Activated B cell treated with CpG ODN at 0.5 μM for 24 hours (primary cell): ENCODE data around the gene DDOST. TPM values are rescaled to one million over a fixed set of nuclear protein-coding genes. Genes with fewer than 3 reads are reported as not detected.
"Not testable (repeated sequence)": the region's sequence is repeated elsewhere in the genome, so short reads cannot be mapped to it uniquely, and the experiment has no call there.

Source experiments
- ATAC-seq: fragments of 200-7000 bp; cut with Tn5 transposase; one replicate; pipeline ENCODE4 v1.10.0; 2021; ENCODE audit warnings: low read depth, mild to moderate bottlenecking, moderate library complexity
- CTCF ChIA-PET: fragments of 350-600 bp; sonication (Branson Sonifier 250); formaldehyde crosslinking; loops from one replicate; lab custom pipeline; 2021; ENCODE audit warnings: antibody characterized with exemption; lab: Charles Lee
- POLR2A ChIA-PET: fragments of 350-600 bp; sonication (Branson Sonifier 250); formaldehyde crosslinking; loops from one replicate; lab custom pipeline; 2021; ENCODE audit warnings: antibody characterized with exemption; lab: Charles Lee
- DNase-seq: peaks from one replicate; pipeline ENCODE4 v3.0.0; 2022
- H3K27ac Mint-ChIP-seq: one replicate; pipeline ENCODE4 v1.8.0; 2020; ENCODE audit warnings: mixed read lengths
- H3K27me3 Mint-ChIP-seq: one replicate; pipeline ENCODE4 v1.8.0; 2021; ENCODE audit warnings: mixed read lengths
- H3K36me3 Mint-ChIP-seq: one replicate; pipeline ENCODE4 v1.8.0; 2021; ENCODE audit warnings: low read depth, mixed read lengths
- H3K4me1 Mint-ChIP-seq: one replicate; pipeline ENCODE4 v1.8.0; 2021; ENCODE audit warnings: mixed read lengths
- H3K4me3 Mint-ChIP-seq: one replicate; pipeline ENCODE4 v1.8.0; 2020; ENCODE audit warnings: mild to moderate bottlenecking, mixed read lengths
- H3K9me3 Mint-ChIP-seq: one replicate; pipeline ENCODE4 v1.8.0; 2020; ENCODE audit warnings: mixed read lengths
- CTCF ChIP-seq: fragments of 200-600 bp; IDR thresholded peaks from one replicate; pipeline ENCODE4 v1.8.0; 2022; ENCODE audit warnings: antibody characterized with exemption, mild to moderate bottlenecking
- intact Hi-C: fragments of 100-400 bp; cut with micrococcal nuclease; formaldehyde crosslinking; loops from one replicate; pipeline ENCODE4 v1.15.1; 2024
- total RNA-seq: library from RNA; stranded (reverse); gene quantifications from 2 replicates; pipeline ENCODE4 v1.2.3, GENCODE V29; 2022

DDOST gene
- total RNA-seq, 1 donor from 2014 or later, result 132 TPM

DNA sequence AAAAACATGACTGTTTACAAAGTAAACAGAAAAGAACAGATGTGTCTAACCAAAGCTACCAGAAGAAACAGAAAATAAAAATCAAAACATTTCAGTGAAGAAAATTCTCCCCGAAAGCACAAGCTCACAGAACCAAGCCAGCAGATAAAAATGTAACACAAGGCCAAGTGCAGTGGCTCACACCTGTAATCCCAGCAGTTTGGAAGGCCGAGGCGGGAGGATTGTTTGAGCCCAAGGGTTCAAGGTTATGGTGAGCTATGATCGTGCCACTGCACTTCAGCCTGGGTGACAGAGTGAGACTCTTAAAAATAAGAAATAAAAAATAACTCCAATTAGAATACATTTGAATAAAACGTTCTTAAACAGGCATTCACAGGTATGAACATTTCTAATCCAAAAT is 19.1 kb upstream of the DDOST start:
- peaks cover 4% of the 10 kb centered on the region for H3K9me3 Mint-ChIP-seq
- no peak for TF ChIP-seq CTCF
- intact Hi-C loops, result no loop called here
- no peak for ATAC-seq
- H3K4me1 Mint-ChIP-seq, result peaks cover 15% of the 10 kb centered on the region
- peaks cover 8% of the 10 kb centered on the region for H3K27me3 Mint-ChIP-seq
- POLR2A ChIA-PET, result no interaction called here
- no peak overlapping the region for H3K27ac Mint-ChIP-seq
- peaks cover 3% of the 10 kb centered on the region for H3K36me3 Mint-ChIP-seq
- CTCF ChIA-PET, result no interaction called here
- DNase-seq, result no peak
- H3K4me3 Mint-ChIP-seq, result no peak overlapping the region

GRCh38 chr1:20678599-20678998 is 17.4 kb upstream of the DDOST start:
- ChIA-PET POLR2A (no interaction called here), CTCF (no interaction called here)
- peaks cover 4% of the 10 kb centered on the region for H3K9me3 Mint-ChIP-seq
- H3K27ac Mint-ChIP-seq, result peak overlapping the region; percentile 46
- TF ChIP-seq CTCF, result no peak
- peak; percentile 21 for ATAC-seq
- peaks cover 3% of the 10 kb centered on the region for H3K36me3 Mint-ChIP-seq
- peak overlapping the region; percentile 57 for H3K4me3 Mint-ChIP-seq
- peaks cover under 1% of the 10 kb centered on the region for H3K27me3 Mint-ChIP-seq
- peaks cover 15% of the 10 kb centered on the region for H3K4me1 Mint-ChIP-seq
- no peak for DNase-seq
- intact Hi-C loops, result no loop called here

DNA sequence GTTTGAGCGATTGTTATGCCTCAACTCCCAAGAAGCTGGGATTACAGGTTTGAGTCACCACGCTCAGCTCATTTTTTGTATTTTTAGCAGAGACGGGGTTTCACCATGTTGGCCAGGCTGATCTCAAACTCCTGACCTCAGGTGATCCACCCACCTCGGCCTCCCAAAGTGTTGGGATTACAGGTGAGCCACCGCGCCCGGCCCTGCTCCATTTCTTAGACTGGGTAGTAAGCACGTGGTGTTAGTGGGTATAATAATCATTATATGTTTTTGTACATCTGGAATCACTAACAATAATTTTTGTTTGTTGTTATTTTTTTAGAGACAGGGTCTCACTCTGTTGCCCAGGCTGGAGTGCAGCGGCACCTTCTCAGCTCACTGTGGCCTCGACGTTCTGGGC is 12.5 kb upstream of the DDOST start:
- DNase-seq, H3K27me3 Mint-ChIP-seq, intact Hi-C loops, CTCF ChIA-PET, H3K4me3 Mint-ChIP-seq, H3K9me3 Mint-ChIP-seq, H3K36me3 Mint-ChIP-seq, H3K4me1 Mint-ChIP-seq, ATAC-seq, POLR2A ChIA-PET, H3K27ac Mint-ChIP-seq: not testable (repeated sequence)

DNA sequence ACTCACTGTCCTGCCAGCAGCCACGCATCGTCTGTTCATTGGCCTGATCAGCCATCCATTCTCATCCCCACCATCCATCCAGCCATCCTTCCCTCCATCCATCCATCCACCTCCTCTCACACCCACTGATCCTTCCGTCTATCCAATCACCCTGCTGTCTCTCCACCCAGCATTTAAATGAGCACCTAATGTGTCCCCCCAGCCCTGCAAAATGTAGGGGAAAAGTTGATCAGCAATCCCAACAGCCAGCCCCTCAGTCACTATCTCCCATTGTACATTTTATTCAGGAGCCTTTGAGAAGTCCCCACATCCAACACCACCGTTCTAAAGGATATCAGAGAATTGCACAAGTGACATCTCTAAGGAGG is 11.1 kb upstream of the DDOST start:
- H3K9me3 Mint-ChIP-seq, result no peaks in the 10 kb centered on the region
- peaks cover 3% of the 10 kb centered on the region for H3K27me3 Mint-ChIP-seq
- ChIA-PET POLR2A (no interaction called here), CTCF (no interaction called here)
- H3K4me3 Mint-ChIP-seq, result no peak overlapping the region
- no peak for DNase-seq
- TF ChIP-seq CTCF, result no peak
- H3K27ac Mint-ChIP-seq, result no peak overlapping the region
- intact Hi-C loops, result no loop called here
- ATAC-seq, result no peak
- H3K4me1 Mint-ChIP-seq, result no peaks in the 10 kb centered on the region
- H3K36me3 Mint-ChIP-seq, result no peaks in the 10 kb centered on the region

- POLR2A ChIA-PET, result no interaction called here
- DNase-seq (no peak), ATAC-seq (no peak)
- H3K4me1 Mint-ChIP-seq, result no peaks in the 10 kb centered on the region
- intact Hi-C loops, result no loop called here
- H3K36me3 Mint-ChIP-seq, result no peaks in the 10 kb centered on the region
- no peak for TF ChIP-seq CTCF
- no peaks in the 10 kb centered on the region for H3K9me3 Mint-ChIP-seq
- CTCF ChIA-PET, result no interaction called here
- H3K4me3 Mint-ChIP-seq, result no peak overlapping the region
- H3K27ac Mint-ChIP-seq, result no peak overlapping the region
- H3K27me3 Mint-ChIP-seq, result peaks cover 3% of the 10 kb centered on the region
Measured at GRCh38 chr1:20670936-20671335, 9.8 kb upstream of the DDOST start.

GRCh38 chr1:20668581-20668980 is 7.4 kb upstream of the DDOST start:
- ChIA-PET POLR2A (no interaction called here), CTCF (no interaction called here)
- Mint-ChIP-seq H3K9me3 (no peaks in the 10 kb centered on the region), H3K4me3 (no peak overlapping the region), H3K4me1 (no peaks in the 10 kb centered on the region), H3K36me3 (no peaks in the 10 kb centered on the region), H3K27me3 (peaks cover 3% of the 10 kb centered on the region), H3K27ac (no peak overlapping the region)
- ATAC-seq (no peak), DNase-seq (no peak)
- TF ChIP-seq CTCF, result no peak
- intact Hi-C loops, result no loop called here
